GM21786 (cell line): ENCODE results near the gene LRRN4CL.
A peak's percentile ranks its signal among the peaks of the same experiment; 100 is the strongest.
"Not testable (repeated sequence)": the region's sequence is repeated elsewhere in the genome, so short reads cannot be mapped to it uniquely, and the experiment has no call there.

Experiments
- ATAC-seq: cut with Tn5 transposase; IDR thresholded peaks from one replicate; pipeline ENCODE4 v1.9.1; 2021; ENCODE audit not compliant: unreplicated experiment

LRRN4CL gene

DNA sequence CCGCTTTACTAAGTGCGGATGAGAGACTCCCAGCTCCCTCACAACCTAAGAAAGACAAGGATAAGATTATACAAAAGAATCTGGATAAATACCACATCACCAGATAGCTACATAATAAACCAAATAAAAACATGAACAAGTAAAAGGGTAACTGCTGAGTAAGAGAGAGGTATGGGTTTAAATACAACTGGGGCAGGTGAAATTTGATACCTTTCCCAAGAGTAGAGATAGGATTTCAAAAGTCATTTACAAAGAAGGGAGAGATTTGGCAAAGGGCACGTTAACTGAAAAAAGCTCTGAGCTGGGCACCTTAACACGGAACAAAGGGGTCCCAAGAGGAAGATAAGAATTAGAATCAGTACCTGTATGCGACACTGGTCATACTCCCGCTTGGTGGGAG lies 12.2 kb downstream of the LRRN4CL start:
- ATAC-seq = no peak

- ATAC-seq = no peak
These were observed 12.6 kb downstream of the LRRN4CL start for GRCh38 chr11:62676698-62677097.

DNA sequence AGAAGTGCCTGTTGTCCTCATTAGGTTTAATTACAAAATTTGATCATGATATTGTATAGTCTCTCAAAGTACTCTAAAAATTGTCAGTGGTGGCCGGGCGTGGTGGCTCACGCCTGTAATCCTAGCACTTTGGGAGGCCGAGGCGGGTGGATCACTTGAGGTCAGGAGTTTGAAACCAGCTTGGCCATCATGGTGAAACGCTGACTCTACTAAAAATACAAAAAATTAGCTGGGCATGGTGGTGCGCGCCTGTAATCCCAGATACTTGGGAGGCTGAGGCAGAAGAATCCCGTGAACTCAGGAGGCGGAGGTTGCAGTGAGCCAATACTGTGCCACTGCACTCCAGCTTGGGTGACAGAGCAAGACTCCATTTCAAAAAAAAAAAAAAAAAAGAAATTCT lies 13.9 kb downstream of the LRRN4CL start:
- not testable (repeated sequence) for ATAC-seq

DNA sequence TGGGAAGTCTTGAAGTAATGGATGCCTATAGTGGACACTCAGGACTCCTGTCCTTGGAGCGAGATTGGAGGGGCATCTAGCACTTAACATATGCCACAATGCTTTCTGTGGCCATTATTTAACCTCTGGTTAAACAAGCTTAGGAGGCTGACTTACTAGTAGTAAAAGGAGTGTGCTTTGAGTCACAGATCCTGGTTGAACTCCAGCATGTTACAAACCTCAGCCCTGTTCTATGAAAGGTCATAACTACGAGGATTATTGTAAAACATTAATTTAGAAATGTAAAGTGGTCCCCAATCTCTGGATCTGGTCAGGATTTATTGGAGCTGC lies 16.2 kb downstream of the LRRN4CL start:
- no peak for ATAC-seq

DNA sequence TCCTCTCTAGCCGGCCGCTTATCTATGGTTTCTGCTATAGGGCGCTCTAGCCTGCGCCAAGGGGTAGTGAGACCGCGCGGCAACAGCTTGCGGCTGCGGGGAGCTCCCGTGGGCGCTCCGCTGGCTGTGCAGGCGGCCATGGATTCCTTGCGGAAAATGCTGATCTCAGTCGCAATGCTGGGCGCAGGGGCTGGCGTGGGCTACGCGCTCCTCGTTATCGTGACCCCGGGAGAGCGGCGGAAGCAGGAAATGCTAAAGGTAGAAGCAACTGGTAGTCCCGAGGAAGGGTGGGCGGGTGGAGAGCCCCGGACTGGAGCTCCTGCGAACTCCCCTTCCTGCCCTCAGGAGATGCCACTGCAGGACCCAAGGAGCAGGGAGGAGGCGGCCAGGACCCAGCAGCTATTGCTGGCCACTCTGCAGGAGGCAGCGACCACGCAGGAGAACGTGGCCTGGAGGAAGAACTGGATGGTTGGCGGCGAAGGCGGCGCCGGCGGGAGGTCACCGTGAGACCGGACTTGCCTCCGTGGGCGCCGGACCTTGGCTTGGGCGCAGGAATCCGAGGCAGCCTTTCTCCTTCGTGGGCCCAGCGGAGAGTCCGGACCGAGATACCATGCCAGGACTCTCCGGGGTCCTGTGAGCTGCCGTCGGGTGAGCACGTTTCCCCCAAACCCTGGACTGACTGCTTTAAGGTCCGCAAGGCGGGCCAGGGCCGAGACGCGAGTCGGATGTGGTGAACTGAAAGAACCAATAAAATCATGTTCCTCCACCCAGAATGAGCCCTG lies 17.5 kb downstream of the LRRN4CL start, which contains the start of the genes LBHD1 and UQCC3:
TSS of gene LBHD1 (minus strand) at position 660 of the 782 bp plus-strand sequence. CDS start 2,236 bp downstream, outside the sequence.
TSS of gene UQCC3 (plus strand) at position 66 of the 782 bp plus-strand sequence. CDS start at position 139, 73 bp downstream.
- ATAC-seq = peak; percentile 58

DNA sequence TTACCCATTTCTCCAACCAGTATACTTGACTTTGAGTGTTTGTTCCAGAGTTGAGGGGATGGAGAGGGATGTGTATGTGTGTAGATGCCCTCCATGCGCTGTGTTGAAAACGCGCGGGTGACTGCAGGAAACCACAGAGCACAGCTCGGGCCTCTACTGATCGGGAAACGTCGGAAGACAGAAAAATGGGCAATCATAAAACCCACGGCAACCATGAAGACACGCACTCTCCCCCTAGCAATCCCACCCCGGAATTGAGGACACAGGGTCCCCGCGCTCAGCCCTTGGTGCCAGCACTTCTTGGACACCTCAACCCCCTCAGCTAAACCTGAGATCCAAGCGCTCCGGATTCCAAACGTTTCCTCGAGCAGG lies 18.1 kb downstream of the LRRN4CL start:
- no peak for ATAC-seq

- ATAC-seq = no peak
These were observed 19.7 kb downstream of the LRRN4CL start for GRCh38 chr11:62669420-62670161.

- no peak for ATAC-seq
These were observed 21.9 kb downstream of the LRRN4CL start for GRCh38 chr11:62667460-62667859.

GRCh38 chr11:62666259-62666926 lies 22.9 kb downstream of the LRRN4CL start:
- no peak for ATAC-seq

- ATAC-seq = peak; percentile 16
These were observed 23.6 kb downstream of the LRRN4CL start for GRCh38 chr11:62665599-62666258.

GRCh38 chr11:62665075-62665598 lies 24.2 kb downstream of the LRRN4CL start, which contains the start of the genes C11orf98 and CSKMT:
C11orf98 (minus strand) TSS chr11:62665210; CDS start chr11:62665169, 41 bp downstream.
CSKMT (plus strand) TSS chr11:62665312; CDS start chr11:62665880, 568 bp downstream.
- ATAC-seq = peak; percentile 71

DNA sequence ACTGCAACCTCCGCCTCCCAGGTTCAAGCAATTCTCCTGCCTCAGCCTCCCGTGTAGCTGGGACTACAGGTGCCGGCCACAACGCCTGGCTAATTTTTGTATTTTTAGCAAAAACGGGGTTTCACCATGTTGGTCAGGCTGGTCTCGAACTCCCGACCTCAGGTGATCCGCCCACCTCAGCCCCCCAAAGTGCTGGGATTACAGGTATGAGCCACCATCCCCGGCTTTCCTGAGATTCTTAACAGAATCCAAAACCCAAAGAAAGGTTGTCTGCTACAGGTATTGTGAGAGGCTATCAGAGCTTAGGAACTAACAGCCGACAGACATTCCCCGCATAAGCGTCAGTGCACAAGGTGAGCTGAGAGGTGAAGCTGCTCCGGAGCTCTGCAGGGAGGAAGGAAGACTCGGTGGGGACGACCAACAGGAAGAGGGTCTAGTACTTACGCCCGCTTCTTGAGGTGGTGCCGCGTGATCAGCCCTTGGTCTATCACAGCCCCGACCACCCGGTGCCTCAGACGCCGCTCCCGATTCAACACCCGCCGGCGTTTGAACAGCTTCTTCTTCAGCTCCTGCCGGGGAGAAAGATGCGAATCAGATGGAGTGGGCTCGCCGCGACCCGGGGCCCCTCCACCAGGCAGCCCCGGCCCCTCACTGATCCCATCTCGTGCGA lies 24.8 kb downstream of the LRRN4CL start:
- peak; percentile 25 for ATAC-seq

GRCh38 chr11:62656796-62657429 lies 32.4 kb downstream of the LRRN4CL start:
- ATAC-seq = no peak

GRCh38 chr11:62654297-62654696 lies 35.0 kb downstream of the LRRN4CL start:
- no peak for ATAC-seq

DNA sequence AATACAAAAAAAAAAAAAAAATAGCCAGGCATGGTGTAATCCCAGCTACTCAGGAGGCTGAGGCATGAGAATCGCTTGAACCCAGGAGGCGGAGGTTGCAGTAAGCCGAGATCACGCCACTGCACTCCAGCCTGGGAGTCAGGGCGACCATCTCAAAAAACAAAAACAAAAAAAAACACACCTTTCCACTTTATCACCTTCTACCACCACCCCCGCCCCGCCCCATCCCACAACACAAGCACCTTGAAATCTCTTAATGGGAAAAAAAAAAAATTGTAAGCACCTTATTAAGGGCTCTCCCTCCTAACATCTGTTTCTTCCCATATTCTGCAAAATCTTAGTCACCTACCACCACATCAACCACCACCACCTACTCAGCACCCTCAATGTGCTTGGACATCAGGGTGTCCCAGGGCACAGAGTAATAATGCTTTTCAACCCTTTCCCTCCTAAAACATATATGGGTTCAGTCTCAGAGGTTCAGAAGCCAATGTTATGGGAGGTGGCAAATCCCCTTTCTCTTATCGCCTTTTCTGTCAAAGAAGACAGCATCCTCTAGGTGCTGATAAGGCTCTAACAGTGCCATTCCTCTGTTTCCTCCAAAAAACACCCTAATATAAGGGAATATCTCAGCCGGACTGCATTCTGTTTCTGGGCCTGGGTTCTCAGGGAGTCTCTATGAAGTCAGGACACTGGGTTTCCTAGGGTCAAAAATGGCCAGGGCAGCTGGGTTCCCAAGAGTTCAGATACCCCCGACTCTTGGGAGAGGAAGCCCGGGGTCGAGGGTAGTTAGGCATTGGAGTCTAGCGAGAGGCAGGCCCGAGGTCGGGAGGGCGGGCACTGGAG lies 36.9 kb downstream of the LRRN4CL start:
- peak; percentile 25 for ATAC-seq

- ATAC-seq = not testable (repeated sequence)
These were observed 39.0 kb downstream of the LRRN4CL start for GRCh38 chr11:62650283-62650682.

DNA sequence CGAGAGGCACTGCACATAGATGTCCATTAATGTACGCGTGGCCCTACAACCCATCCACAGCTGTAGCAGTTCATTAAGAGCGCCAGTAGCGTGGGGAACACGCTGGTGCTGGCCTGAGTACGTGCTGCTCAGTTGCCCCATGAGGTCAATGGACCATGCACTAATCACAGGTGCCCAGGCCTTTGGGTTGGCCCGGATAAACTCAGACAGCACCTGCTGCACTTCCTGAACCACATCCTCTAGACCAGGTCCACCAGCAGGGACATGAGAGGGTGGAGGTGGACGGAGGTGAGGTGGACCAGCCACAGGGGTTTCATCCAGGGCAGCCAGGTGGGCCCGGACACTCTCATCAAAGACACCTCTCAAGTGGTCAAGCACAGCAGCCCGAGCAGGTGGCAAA lies 39.8 kb downstream of the LRRN4CL start:
- ATAC-seq = no peak

DNA sequence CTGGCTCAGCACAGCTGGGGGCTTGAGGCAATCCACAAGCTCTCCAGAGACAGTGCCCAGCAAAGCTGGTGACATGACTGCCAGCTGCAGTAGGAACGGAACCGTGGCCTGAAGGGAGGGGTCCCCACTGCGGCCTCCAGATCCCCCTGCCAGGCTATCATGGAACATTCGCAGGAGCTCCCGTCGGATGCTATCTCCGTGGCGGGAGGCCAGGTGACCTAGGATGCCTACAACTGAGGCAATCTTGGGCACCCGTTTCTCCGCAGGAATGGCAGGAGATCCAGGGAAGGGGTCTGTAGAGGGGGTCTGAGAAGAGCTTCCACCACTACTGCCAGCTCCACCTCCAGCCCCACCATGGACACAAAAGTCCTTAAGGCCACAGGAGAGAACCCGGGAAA lies 40.4 kb downstream of the LRRN4CL start:
- no peak for ATAC-seq
